Activated naive CD4-positive, alpha-beta T cell treated with anti-CD3 and anti-CD28 coated beads for 36 hours (primary cell): ENCODE data around the gene ABHD4. TPM values are rescaled to one million over a fixed set of nuclear protein-coding genes. Genes with fewer than 3 reads are reported as not detected.
A peak's percentile ranks its signal among the peaks of the same experiment; 100 is the strongest.

Experiments
- CTCF ChIA-PET: fragments of 350-600 bp; sonication (Branson Sonifier 250); formaldehyde crosslinking; loops from one replicate; lab custom pipeline; 2021; ENCODE audit warnings: antibody characterized with exemption; lab: Charles Lee
- DNase-seq: peaks from one replicate; pipeline ENCODE4 v3.0.0-alpha.2; 2020
- H3K27ac Mint-ChIP-seq: one replicate; pipeline ENCODE4 v1.8.0; 2021; ENCODE audit warnings: mild to moderate bottlenecking, mixed read lengths
- H3K27me3 Mint-ChIP-seq: one replicate; pipeline ENCODE4 v1.8.0; 2021; ENCODE audit warnings: low read depth, mixed read lengths
- H3K36me3 Mint-ChIP-seq: one replicate; pipeline ENCODE4 v1.8.0; 2021; ENCODE audit warnings: low read depth, mixed read lengths
- H3K4me1 Mint-ChIP-seq: one replicate; pipeline ENCODE4 v1.8.0; 2021; ENCODE audit warnings: low read depth, mixed read lengths
- H3K4me3 Mint-ChIP-seq: one replicate; pipeline ENCODE4 v1.8.0; 2021; ENCODE audit warnings: mild to moderate bottlenecking, moderate library complexity, mixed read lengths
- H3K9me3 Mint-ChIP-seq: one replicate; pipeline ENCODE4 v1.8.0; 2021; ENCODE audit warnings: mixed read lengths
- intact Hi-C: fragments of 100-400 bp; cut with micrococcal nuclease; formaldehyde crosslinking; loops from one replicate; pipeline ENCODE4 v1.15.1; 2023
- total RNA-seq, 2 experiments: library from RNA; stranded (reverse); gene quantifications; one replicate each; pipeline ENCODE4 v1.2.3, GENCODE V29; 2021

ABHD4 gene
- total RNA-seq, 2 experiments from 2014 or later, result 11.1 to 11.9 TPM

DNA sequence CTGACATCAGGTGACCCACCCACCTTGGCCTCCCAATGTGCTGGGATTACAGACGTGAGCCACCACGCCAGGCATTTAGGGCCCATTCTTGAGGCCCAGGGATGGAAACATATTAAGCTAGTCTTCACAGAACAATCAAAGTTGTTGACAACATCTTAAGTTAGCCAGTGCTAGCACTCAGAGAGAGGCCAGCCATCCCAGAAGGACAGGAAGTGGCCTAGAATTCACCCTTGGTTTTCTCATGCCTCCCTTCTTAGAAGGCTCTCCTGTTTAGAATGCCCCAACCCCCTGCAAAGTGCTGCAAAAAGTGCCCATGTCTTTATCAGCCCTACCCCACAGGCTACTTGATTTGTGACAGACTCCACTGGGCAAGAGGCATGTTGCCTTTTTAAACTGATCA lies 58.1 kb downstream of the ABHD4 start:
- no peak overlapping the region for H3K4me3 Mint-ChIP-seq
- H3K27ac Mint-ChIP-seq, result no peak overlapping the region
- H3K9me3 Mint-ChIP-seq, result no peaks in the 10 kb centered on the region
- H3K4me1 Mint-ChIP-seq, result no peaks in the 10 kb centered on the region
- intact Hi-C loops, result loop anchor here (10.0 kb wide), 2 partner anchors 531 to 681 kb away; no protein-coding TSS in a partner anchor
- no peaks in the 10 kb centered on the region for H3K36me3 Mint-ChIP-seq
- no peaks in the 10 kb centered on the region for H3K27me3 Mint-ChIP-seq
- no peak for DNase-seq
- CTCF ChIA-PET, result interaction anchor here (0.6 to 10.4 kb wide), 3 partner anchors 84 to 907 kb away, joined by 3 to 141 read pairs (median 63); no protein-coding TSS in a partner anchor

DNA sequence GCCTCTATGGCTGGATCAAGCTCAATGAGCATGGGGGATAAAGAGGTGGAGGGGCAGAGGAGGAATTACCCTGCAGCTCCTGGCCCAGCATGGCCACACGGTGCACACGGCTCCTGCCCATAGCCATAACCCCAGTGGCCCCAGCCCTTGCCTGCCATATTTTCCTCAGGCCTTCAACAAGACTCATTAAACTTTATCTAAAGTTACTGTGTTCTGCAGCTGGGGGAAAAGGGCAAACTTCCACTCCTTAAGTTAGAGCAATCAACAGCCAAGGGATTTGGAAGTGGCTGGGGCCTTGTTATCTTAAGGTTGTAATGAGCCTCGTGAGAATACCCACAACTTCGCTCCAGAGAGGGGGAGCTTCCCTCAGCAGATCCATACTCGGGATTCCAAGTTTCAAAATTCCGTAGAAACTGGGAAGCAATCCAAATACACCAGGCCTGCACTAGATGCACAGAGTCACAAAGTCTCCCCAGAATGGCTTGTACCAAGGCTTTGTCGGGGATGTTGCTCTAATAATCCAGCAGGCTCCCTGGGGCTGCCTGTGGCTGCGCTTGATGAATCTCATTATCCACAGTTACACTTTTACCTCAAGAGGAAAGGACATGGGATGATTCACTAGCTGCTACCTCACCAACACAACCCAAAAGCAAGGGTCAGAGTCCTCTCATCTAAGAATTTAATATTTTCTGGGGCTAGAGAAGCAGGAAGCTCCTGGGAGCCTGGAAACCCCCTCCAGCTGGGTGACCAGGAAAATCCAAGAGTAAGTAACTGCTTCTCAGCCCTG lies 59.0 kb downstream of the ABHD4 start:
- no peak for DNase-seq
- Mint-ChIP-seq H3K9me3 (no peaks in the 10 kb centered on the region), H3K36me3 (no peaks in the 10 kb centered on the region), H3K27me3 (no peaks in the 10 kb centered on the region), H3K4me1 (no peaks in the 10 kb centered on the region), H3K27ac (no peak overlapping the region), H3K4me3 (no peak overlapping the region)
- CTCF ChIA-PET, result interaction anchor here (0.8 to 10.4 kb wide), 7 partner anchors 25 to 196 kb away, joined by 3 to 141 read pairs (median 3); partner anchors contain the start of gene OXA1L
- intact Hi-C loops, result loop anchor here (10.0 kb wide), 2 partner anchors 532 to 682 kb away; no protein-coding TSS in a partner anchor

DNA sequence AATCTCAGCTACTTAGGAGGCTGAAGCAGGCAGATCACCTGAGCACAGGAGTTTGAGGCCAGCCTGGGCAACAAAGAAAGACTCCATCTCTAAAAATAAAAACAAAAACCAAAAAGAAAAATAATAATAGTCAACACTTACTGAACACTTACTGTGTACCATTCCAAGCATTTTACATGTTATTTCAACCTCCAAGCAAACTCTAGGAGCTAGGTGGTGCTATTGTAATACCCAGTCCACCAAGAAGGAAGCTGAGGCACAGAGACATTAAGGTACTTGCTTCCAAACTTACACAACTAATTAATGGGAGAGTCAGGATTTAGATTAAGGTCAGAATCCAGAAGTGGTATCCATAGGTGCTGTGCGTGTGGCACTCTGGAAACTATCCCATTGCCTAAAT lies 59.8 kb downstream of the ABHD4 start:
- CTCF ChIA-PET, result interaction anchor here (0.5 to 10.4 kb wide), 10 partner anchors 25 to 277 kb away, joined by 3 to 141 read pairs (median 3); partner anchors contain the start of gene OXA1L
- intact Hi-C loops, result loop anchor here (1.0 to 10.0 kb wide), 7 partner anchors 55 to 683 kb away; no protein-coding TSS in a partner anchor
- Mint-ChIP-seq H3K9me3 (no peaks in the 10 kb centered on the region), H3K27me3 (no peaks in the 10 kb centered on the region), H3K27ac (no peak overlapping the region), H3K4me3 (no peak overlapping the region), H3K4me1 (no peaks in the 10 kb centered on the region), H3K36me3 (no peaks in the 10 kb centered on the region)
- peak; percentile 17 for DNase-seq

DNA sequence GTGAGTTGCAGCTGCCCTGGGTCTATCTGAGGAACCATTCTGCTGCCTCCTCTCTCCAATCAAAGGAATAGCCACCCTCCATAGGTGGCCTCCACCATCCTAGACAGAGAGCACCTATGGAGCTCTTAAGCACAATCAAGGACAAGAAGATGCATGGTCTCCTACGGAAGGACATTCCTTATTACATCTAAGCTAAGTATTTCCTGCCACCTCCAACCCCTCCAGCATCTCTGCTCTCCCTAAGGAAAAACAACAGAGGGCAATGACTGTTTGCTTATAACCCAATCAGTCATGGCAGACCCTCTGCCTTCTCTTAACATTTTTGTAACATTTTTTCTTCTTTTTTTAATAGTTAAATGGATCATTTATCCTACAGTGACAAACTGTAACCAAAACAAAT lies 60.8 kb downstream of the ABHD4 start:
- H3K4me1 Mint-ChIP-seq, result no peaks in the 10 kb centered on the region
- no peaks in the 10 kb centered on the region for H3K36me3 Mint-ChIP-seq
- H3K4me3 Mint-ChIP-seq, result no peak overlapping the region
- CTCF ChIA-PET, result interaction anchor here (1.0 to 10.4 kb wide), 12 partner anchors 10 to 807 kb away, joined by 3 to 141 read pairs (median 4); partner anchors contain the start of genes LRP10, MRPL52, OR6J1 and OXA1L
- no peak for DNase-seq
- H3K27ac Mint-ChIP-seq, result no peak overlapping the region
- H3K27me3 Mint-ChIP-seq, result no peaks in the 10 kb centered on the region
- intact Hi-C loops, result loop anchor here (1.0 to 10.0 kb wide), 7 partner anchors 54 to 684 kb away; no protein-coding TSS in a partner anchor
- no peaks in the 10 kb centered on the region for H3K9me3 Mint-ChIP-seq

DNA sequence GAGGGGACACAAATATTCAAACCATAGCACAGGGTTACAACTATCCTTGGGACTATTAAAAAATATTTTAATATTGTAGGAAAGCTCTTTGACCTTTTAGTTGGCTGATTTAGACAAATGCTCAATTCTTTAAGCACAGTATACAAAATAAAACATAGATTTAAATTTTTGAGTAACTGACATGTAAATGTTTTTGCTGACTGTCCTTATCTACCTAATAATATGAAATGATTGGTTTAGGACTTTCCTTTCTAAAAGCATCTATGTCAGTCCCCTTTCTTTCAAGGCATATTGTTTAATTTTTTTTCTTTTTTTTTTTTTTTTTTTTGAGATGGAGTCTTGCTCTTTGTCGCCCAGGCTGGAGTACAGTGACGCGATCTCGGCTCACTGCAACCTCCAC lies 62.6 kb downstream of the ABHD4 start:
- H3K9me3 Mint-ChIP-seq, result no peaks in the 10 kb centered on the region
- intact Hi-C loops, result no loop called here
- no peaks in the 10 kb centered on the region for H3K36me3 Mint-ChIP-seq
- no peak for DNase-seq
- CTCF ChIA-PET, result interaction anchor here (0.6 to 10.4 kb wide), 7 partner anchors 13 to 211 kb away, joined by 3 to 141 read pairs (median 5); partner anchors contain the start of genes LRP10 and OXA1L
- H3K4me1 Mint-ChIP-seq, result no peaks in the 10 kb centered on the region
- no peak overlapping the region for H3K27ac Mint-ChIP-seq
- H3K27me3 Mint-ChIP-seq, result no peaks in the 10 kb centered on the region
- no peak overlapping the region for H3K4me3 Mint-ChIP-seq

Other genes starting within 250 kb of the ABHD4 start
- 100 to 1,000 TPM; 219 to 226 TPM for gene DAD1, start 9.1 kb upstream of the ABHD4 start, total RNA-seq
- gene OR6J1, start 46.1 kb downstream of the ABHD4 start, total RNA-seq, result not detected
- 100 to 1,000 TPM; 149 to 152 TPM for gene OXA1L, start 168.4 kb downstream of the ABHD4 start, total RNA-seq
- 1 to 10 TPM in 1 of 2 experiments, under 1 TPM in 1; 0.40 to 1.1 TPM for gene SLC7A7, start 217.1 kb downstream of the ABHD4 start, total RNA-seq
- 100 to 1,000 TPM; 170 TPM for gene MRPL52, start 231.6 kb downstream of the ABHD4 start, total RNA-seq
- 1 to 10 TPM; 1.3 to 2.1 TPM for gene MMP14, start 238.3 kb downstream of the ABHD4 start, total RNA-seq